H4 (cell line): Measurements from ENCODE around the gene IGDCC3. TPM values are rescaled to one million over a fixed set of nuclear protein-coding genes. Genes with fewer than 3 reads are reported as not detected.

Source experiments
- DNase-seq: peaks from one replicate; pipeline ENCODE4 v3.0.0-alpha.2; 2015; ENCODE audit warnings: low spot score
- total RNA-seq: library from RNA; depleted of rRNA; stranded (reverse); fragments of >200 nt; shearing (Covaris generic); gene quantifications from 2 replicates; pipeline ENCODE4 v1.2.3, GENCODE V29; 2014

The IGDCC3 gene
- total RNA-seq, 1 experiment from 2014 or later = not detected

DNA sequence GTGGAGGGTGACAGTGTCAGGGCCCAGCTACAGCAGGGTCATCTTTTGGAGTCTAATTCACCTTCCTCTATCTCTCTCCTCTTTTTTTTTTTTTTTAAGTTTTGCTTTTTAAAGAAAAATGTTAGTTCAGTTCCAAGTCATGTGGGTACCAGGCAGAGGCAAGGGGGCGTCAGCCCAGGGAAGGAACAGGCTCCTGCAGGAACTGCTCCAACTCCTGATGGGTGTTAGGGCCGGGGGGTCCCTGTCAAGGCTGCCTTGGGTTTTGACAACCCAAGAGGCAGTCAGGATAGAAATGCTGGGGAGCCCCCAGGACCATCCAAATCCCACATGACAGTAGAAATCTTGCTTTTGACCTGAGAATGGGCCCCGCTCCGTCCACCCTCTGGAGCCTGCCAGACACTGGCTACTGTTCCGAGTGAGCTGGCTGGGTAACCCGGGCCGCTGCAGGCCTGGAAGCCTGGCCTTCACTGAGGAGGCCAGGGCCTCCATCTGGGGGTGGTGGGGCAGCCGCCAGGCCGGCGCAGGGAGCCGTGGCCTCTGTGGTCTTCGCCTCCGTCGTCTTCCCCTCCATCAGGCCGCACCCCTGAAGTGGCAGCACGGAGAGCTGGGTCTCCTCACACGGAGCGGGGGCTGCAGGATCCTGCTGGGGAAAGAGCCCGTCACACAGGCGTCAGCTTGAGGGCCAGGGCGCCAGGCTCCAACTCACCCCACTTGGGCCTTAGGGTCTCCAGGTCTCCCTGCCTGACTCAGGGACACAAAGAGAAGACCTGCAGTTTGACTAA, 49.1 kb downstream of the IGDCC3 start:
- DNase-seq = no peak

DNA sequence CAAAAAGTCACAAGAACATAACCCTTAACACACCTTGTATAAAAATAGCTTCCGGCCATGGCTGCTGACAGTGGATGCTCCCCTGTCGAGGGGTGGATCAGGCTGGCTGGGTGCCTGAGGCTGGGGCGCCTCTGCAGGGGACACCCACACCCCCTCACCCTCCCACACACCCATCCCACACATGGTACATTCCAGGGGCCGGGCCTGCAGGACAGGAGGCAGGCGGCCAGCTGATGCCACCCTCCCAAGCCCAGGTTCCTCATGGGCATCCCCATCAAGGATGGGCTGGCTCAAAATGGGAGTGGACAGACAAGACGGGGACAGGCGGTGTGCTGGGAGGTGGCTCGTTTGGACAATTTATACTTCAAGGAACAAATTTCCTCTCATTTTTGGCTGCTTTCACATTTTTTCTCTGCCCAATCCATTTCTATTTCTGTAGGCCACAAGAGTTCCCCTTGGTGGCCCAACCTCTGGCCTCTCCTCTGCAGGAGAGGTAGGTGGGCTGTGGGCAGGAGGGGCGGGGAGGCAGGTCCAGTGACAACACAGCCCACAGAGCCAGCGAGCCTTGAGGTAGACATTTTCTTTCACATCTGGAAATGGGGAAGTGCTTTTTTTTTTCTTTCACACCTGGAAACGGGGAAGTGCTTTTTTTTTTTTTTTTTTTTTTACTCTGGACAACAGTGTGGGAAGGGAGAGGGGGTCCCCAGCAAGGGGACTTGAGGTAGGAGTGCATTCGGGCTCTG, 50.0 kb downstream of the IGDCC3 start:
- DNase-seq = no peak

DNA sequence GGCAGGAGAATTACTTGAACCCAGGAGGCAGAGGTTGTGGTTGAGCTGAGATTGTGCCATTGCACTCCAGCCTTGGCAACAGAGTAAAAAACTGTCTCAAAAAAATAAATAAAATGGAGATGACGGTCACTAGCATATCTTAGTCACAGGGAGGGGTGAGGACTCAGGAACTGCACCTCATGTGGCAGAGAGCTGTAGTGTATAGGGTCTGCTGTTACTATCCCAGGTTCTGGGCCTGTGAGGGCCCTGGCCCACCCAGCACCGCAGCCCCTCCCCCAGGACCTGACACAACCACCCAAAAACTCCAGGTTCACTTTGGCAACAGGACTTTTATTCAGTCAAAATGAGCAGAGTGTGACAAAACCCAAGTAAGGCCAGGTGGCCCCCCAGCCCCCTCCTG, 51.0 kb downstream of the IGDCC3 start:
- DNase-seq = no peak

DNA sequence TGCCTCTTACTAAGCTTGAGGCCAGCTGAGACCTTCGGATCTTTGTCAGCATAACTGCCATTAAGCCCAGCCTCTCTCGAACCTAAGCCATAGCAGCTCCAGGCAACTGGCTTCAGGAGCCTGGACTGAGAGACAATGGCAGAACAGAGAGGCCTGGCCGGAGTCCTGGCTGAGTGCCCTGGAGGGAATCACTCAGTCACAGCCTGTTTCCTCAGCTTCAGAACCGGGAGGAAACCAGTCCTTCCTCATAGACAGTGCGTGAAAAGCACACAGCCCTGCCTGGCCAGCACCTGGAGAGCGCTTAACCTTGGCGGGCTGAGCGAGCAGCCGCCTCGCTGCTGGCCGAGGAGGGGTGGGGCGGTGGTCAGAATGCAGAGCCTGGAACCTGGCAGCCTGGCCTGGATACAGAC, 51.7 kb downstream of the IGDCC3 start:
- DNase-seq = no peak

DNA sequence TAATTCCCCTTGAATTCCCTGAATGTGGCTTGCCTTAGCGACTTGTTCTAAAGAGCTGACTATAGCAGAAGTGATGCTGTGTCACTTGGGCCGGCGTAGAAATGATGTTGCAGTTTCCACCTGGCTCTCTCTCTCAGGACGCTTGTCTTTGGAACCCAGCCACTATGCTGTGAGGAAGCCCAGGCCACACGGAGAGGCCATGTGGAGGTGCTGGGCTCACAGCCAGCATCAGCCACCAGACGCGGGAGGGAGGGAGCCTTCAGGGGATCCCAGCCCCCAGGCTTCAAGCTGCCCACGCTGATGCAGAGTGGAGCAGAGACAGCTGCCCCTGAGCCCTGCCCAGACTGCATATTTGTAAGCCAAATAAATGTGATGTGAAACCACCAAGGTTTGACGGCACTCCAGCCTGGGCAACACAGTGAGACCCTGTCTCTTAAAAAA, 54.7 kb downstream of the IGDCC3 start:
- peak; percentile 91 for DNase-seq

DNA sequence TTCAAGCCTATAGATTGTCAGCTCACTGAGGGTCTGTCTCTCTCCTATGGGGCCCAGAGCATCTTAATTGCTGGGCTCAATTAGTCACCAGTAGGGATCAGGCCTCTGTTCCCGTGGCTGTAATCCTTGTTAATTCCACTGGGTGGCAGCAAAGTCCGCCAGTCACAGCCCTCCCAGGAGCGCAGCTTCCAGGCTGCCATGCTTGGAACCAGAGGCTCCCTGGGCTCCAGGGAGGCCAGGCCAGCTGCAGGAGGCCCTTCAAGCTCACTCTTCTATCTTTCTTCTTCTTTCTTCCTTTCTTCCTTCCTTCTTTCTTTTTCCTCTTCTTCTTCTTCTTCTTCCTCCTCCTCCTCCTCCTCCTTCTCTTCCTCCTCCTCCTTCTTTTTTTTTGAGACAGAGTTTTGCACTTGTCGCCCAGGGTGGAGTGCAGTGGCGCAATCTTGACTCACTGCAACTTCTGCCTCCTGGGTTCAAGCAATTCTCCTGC, 58.9 kb downstream of the IGDCC3 start:
- DNase-seq = peak; percentile 64

DNA sequence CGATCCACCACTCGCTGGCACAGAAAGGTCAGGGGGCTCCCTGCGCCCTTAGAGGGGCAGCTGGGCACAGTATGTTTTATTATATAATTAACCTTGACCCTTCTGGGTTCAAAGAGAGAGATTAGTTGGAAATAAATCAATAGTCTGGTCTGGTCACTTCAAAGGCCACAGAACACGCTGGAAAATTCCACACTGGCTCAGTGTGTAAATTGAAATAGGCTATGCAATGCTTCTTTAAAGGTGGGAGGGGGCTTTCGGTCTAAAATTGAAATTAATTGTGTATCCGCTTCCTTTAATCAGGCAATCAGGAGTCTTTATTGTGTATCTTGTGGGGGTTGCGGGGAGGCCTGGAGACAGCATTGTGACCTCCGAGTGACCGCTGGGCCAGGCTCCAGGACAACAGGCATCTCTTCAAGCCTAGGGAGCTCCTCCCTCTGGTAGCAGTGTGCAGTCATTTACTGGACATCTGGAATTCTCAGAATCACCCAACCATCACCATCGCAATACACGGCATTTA, 65.3 kb downstream of the IGDCC3 start:
- no peak for DNase-seq

DNA sequence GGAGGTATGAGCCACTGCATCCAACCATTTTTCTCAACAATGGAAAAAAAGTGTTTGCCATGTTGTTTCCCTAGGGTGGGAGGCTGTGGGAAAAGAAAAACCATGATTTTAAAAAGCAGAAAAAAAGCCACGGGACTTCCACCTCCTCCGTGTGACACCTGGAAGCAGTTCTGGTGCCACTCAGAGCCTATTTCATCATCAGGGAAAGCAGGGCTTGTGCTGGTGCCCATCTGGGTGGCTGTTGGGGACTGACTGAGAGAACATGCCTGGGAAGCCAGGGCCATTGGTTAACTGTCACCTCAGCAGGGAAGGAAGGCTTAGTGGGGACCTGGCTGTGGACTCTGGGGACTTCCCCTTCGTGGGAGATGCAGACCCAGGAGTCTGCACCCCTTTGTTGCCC, 66.0 kb downstream of the IGDCC3 start:
- no peak for DNase-seq

DNA sequence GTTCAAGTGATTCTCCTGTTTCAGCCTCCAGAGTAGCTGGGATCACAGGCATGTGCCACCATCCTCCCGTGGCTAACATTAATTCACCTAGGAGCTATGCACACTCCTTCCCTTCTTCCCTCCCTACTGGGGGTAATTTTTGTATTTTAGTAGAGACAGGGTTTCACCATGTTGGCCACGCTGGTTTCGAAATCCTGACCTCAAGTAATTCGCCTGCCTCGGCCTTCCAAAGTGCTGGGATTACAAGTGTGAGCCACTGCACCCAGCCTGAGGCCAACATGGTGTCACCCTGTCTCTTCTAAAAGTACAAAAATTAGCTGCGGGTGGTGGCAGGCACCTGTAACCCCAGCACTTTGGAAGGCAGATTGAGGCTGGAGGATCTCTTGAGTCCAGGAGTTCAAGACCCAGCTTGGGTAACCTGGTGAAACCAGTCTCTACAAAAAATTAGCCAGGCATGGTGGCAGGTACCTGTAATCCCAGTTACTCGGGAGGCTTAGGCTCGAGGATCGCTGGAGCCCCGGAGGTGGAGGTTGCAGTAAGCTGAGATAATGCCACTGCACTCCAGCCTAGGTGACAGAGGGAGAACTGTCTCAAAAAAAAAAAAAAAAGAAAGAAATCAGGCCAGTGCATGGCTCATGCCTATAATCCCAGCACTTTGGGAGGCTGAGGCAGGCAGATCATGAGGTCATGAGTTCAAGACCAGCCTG, 67.2 kb downstream of the IGDCC3 start:
- no peak for DNase-seq

DNA sequence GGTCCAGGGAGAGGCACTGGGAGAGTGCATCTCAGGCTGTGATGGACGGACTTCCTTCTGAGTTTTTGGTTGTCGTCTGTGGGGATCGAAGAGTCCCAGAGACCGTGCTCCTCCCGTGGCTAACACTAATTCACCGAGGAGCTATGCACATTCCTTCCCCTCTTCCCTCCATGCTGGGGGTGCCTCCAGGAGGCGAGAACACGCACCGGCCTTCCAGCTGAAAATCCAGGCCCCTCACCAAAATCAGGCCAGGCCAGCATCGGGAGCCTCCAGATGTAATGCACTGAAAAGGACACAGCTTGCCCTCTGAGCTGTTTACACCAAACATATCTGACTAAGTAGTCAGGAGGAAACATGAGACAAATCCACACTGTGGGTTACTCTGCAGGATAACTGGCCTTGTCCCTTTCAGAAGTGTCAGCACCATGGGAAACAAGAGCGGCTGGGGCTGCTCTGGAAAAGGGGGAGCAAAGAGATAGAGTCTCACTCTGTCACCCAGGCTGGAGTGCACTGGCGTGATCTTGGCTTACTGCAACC, 67.9 kb downstream of the IGDCC3 start:
- DNase-seq = peak; percentile 30

DNA sequence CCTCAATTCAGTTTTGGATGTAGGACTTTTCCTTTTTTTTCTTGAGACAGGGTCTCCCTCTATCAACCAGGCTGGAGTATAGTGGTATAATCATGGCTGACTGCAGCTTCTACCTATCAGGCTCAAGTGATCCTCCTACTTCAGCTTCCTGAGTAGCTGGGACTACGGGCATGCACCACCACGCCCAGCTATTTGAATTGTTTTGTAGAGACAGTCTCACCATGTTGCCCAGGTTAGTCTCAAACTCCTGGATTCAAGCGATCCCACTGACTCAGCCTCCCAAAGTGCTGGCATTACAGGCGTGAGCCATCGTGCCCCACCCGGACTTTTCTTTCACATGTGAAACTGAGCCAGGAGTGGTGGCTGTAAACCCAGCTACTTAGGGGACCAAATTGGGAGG, 69.8 kb downstream of the IGDCC3 start:
- DNase-seq = no peak

DNA sequence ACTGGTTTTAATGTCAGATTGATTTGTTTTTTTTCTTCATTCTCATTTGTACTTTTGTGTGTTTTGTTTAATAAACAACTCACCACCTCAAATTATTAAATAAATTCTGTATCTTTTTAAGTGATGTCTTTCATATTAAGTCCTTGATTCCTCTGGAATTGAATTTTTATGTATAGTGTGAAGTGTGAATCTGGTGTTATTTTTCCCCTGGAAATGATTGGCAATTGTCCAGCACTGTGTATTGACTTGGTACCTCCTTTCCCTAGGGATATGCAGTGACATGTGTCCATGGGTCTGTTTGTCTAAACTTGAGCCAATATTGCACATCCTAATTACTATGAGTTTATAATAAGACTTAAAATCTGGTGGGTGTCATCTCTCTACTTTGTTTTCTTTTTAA, 71.3 kb downstream of the IGDCC3 start:
- DNase-seq = no peak

DNA sequence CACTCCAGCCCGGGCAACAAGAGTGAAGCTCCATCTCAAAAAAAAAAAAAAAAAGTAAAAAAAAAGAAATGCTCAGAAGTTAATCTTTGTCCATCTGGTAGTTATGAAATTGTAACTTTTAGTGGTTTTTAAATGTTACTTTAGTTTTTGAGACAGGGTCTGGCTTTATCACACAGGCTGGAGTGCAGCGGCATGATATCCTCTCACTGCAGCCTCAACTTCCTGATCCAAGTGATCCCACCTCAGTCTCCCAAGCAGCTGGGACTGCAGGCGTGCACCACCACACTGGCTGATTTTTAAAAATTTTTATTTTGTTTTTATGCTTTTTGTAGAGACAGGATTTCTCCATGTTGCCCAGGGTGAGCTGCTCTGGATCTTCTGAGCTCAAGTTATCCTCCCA, 72.0 kb downstream of the IGDCC3 start:
- DNase-seq = no peak

DNA sequence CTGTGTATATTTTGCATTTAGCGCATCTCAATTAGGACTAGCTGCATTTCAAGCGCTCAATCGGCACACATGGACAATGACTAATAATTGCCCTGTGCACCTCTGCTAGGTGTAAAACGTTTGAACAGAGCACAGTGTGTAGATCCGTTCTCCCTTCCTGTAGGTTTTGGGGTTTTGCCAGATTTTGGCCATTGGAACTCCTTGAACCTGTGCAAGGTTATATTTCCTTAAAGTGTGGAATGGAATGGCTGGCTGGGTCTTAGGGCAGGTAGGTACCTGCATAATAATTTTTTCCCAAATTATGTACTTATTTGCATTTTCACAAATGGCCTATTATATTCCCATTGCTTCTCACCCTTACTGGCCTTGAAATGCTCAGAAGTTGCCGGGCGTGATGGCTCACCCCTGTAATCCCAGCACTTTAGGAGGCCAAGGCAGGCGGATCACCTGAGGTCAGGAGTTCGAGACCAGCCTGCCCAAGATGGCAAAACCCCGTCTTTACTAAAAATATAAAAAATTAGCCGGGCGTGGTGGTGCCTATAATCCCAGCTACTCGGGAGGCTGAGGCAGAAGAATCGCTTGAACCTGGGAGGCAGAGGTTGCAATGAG, 72.5 kb downstream of the IGDCC3 start:
- no peak for DNase-seq

DNA sequence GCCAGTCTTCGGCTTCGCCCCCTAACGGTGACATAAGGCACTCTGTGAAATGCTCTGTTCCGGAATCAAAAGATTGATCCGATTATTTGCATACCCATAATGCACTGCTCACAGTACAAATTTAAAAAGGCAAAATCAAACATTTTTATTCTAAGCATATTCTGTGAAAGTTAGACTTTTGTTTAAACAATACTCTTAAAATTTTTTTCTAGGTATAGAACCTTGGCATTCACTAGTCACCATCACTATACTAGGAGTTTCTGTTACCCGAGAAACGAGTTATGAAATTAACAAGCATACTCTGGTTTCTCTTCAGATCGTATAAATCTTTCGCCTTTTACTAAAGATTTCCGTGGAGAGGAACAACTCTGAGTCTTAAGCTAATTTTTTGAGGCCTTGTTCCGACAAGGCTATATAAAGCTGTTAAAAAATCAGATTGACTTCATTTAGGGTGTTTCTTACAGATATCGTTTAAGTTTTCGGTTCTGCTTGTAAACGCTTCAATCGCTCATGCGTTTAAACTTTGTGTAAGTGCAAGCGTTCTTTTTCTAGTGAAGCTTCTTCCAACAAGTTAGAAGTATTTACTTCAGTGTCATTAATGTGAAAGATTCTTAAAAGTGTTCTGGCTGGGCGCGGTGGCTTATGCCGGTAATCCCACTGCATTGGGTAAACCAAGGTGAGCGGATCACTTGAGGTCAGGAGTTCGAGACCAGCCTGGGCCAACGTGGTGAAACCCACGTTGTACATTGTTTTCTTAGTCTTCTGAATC, 73.2 kb downstream of the IGDCC3 start, which contains the start of gene RNU5B-1:
Gene RNU5B-1 (plus strand): TSS at position 297 of the 769 bp plus-strand sequence.
- peak; percentile 97 for DNase-seq

DNA sequence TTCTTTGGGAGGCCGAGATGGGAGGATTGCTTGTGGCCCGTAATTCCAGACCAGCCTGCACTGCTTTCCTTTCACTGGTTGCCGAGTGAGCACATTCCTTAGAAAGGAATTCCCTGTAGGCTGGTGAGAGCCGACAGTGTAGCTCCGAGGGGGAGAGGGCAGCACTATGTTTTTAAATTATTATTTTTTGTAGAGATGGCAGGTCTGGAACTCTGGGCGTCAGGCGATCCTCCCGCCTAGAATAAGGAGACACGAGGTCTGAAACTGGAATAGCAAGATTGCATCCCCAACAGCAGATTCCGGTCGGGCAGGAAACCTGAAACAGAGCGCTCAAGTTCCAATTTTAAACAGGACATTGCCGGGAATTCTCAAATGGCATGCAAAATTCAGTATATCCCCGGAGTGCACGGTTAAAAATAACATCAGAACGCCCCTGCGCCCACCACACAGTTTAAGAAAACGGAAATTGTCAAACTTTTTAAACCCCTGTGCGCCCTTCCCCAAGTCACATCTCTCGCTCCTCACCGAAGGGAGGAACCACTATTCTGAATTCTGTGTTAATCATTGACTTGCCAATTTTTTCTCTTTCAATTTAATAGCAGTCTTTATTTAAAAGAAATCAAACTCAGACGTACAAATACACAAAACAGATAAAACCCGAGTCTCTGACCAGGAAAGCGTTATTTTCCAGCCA, 74.0 kb downstream of the IGDCC3 start:
- peak; percentile 36 for DNase-seq

DNA sequence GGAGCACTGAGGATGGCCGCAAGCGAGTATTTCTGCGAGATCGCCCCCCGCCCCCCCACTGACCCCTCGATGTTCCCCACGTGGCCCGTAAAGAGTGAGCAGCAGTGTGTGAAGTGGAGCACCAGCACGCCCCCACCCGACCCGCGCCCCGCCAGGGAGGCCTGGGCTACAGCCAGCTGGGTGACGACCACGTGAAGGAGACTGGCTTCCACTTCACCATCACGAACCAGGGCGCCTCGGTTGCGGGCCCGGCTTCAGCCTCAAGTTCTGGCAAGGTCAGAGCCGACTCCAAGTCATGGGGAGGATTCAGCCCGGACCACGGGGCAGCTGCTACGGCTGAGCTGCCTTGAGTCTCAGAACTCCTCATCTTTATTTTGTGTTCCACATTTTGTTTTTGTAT, 75.7 kb downstream of the IGDCC3 start:
- no peak for DNase-seq

DNA sequence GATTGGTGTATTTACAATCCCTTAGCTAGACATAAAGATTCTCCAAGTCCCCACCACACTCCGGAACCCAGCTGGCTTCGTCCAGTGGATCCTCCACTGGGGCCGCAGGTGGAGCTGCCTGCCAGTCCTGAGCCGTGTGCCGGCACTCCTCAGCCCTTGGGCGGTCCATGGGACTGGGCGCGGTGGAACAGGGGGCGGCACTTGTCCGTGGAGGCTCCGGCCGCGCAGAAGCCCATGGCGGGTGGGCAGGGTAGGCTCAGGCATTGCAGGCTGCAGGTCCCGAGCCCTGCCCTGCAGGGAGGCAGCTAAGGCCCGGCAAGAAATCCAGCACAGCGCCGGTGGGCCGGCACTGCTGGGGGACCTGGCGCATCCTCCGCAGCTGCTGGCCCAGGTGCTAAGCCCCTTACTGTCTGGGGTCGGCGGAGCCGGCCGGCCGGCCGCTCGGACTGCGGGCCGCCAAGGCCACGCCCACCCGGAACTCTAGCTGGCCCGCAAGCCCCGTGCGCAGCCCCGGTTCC, 76.8 kb downstream of the IGDCC3 start:
- no peak for DNase-seq

DNA sequence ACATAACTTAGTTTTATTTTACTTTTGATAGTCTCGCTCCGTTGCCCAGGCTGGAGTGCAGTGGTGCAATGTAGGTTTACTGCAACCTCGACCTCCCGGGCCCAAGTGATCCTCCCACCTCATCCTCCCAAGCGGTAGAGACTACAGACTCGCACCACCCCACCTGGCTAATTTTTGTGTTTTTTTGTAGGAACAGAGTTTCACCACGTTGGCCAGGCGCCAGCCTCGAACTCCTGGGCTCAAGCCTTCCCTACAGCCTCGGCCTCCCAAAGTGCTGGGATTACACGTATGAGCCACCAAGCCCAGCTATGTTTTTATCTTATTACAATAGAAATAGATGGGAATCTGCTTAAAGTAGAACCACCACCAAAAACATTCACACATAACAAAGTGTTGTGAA, 79.1 kb downstream of the IGDCC3 start:
- DNase-seq = no peak
